Frontal cortex (tissue), 4 donors: ENCODE measurements around the gene MMP25. TPM values are rescaled to one million over a fixed set of nuclear protein-coding genes. Genes with fewer than 3 reads are reported as not detected.
"Not testable (repeated sequence)": the region's sequence is repeated elsewhere in the genome, so short reads cannot be mapped to it uniquely, and the experiment has no call there.

Source experiments
- DNase-seq, 2 donors: peaks; one replicate each; pipeline ENCODE4 v3.0.0; 2012; ENCODE audit warnings: low spot score in 2 of 2
- FAIRE-seq: peaks from 2 replicates; lab custom pipeline; 2012; peaks lifted over from hg19 to GRCh38; lab: Jason Lieb, UNC
- total RNA-seq: library from RNA; depleted of rRNA; stranded (reverse); fragments of >200 nt; gene quantifications from one replicate; pipeline ENCODE4 v1.2.3, GENCODE V29; 2014
- donor health status: control.
- donor health status: control.
- donor health status: control.

Gene MMP25
- total RNA-seq, 1 donor from 2014 or later, result 0.41 TPM

GRCh38 chr16:3065742-3066439 lies 19.5 kb downstream of the MMP25 start:
- no peak for FAIRE-seq
- DNase-seq, result no peak

GRCh38 chr16:3066440-3066748 lies 20.0 kb downstream of the MMP25 start:
- no peak for FAIRE-seq
- DNase-seq, result no peak

GRCh38 chr16:3068487-3068886 lies 22.1 kb downstream of the MMP25 start:
- FAIRE-seq (no peak), DNase-seq (no peak)

DNA sequence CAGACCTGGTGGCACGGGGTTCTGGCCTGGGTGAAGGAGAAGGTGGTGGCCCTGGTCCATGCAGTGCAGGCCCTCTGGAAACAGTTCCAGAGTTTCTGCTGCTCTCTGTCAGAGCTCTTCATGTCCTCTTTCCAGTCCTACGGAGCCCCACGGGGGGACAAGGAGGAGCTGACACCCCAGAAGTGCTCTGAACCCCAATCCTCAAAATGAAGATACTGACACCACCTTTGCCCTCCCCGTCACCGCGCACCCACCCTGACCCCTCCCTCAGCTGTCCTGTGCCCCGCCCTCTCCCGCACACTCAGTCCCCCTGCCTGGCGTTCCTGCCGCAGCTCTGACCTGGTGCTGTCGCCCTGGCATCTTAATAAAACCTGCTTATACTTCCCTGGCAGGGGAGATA lies 22.8 kb downstream of the MMP25 start:
- DNase-seq, FAIRE-seq: not testable (repeated sequence)

DNA sequence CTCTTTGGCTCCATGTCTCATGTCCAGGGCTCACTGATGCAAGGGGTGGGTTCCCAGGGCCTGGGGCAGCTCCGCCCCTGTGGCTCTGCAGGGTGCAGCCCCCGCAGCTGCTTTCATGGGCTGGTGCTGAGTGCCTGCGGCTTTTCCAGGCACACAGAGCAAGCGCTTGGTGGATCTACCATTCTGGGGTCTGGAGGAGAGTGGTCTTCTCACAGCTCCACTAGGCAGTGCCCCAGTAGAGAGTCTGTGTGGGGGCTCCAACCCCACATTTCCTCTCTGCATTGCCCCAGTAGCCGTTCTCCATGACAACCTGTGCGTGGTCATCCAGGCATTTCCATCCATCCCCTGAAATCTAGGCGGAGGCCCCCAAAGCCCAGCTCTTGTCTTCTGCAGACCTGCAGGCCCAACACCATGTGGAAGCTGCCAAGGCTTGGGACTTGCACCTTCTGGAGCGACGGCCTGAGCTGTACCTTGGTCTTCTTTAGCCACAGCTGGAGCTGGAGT lies 24.3 kb downstream of the MMP25 start:
- DNase-seq (no peak), FAIRE-seq (no peak)

- no peak for DNase-seq
- FAIRE-seq, result no peak
Measured at GRCh38 chr16:3071655-3072054, 25.3 kb downstream of the MMP25 start.

GRCh38 chr16:3072148-3072547 lies 25.8 kb downstream of the MMP25 start:
- DNase-seq, FAIRE-seq: not testable (repeated sequence)

DNA sequence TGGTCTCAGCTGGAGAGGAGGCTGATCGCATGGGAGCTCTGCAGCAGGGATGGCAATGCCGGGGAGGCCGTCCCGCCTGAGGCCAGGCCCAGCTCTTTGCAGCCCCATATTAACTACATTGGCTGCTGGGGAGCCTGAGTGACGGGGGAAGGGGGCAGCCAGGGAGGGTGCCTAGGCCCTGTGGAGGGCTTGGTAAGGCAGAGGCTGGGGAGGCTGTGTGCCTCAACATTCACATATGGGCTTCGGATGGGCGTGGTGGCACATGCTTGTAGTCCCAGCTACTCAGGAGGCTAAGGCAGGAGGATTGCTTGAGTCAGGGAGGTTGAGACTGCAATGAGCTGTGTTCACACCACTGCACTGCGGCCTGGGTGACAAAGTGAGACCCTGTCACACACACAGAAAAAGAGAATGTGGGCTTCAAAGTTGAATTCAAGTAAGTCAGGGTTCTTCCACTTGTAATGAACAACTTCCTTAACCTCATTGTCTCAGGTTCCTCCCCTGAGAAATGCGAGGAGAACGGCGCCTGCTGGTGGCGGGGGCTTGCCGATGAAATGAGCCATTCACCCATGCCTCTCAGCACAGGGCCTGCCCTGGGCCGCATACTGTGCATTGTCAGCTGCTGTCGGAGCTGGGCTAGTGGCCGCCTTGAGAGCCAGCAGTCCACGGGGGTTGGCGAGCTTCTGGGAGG lies 26.4 kb downstream of the MMP25 start:
- FAIRE-seq, DNase-seq: not testable (repeated sequence)

DNA sequence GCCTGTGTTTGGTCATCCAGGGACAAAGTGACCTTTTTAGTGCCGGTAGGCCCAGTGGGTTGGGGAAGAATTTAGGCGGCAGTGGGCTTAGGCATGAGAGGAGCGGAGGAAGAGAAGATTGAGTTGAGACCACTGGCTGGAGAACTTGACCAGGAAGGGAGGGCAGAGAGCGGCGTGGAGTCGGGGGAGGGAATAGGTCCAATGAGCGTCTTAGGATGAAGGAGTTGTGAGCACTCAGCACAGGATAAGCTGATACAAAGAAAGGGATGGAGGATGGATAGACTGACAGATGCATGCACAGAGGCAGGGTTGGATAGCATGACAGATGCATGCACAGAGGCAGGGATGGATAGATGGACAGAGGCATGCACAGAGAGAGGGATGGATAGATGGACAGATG lies 27.1 kb downstream of the MMP25 start:
- DNase-seq (no peak), FAIRE-seq (no peak)

GRCh38 chr16:3074860-3075522 lies 28.6 kb downstream of the MMP25 start:
- DNase-seq (no peak), FAIRE-seq (no peak)

GRCh38 chr16:3075523-3075915 lies 29.2 kb downstream of the MMP25 start:
- no peak for DNase-seq
- FAIRE-seq, result no peak

DNA sequence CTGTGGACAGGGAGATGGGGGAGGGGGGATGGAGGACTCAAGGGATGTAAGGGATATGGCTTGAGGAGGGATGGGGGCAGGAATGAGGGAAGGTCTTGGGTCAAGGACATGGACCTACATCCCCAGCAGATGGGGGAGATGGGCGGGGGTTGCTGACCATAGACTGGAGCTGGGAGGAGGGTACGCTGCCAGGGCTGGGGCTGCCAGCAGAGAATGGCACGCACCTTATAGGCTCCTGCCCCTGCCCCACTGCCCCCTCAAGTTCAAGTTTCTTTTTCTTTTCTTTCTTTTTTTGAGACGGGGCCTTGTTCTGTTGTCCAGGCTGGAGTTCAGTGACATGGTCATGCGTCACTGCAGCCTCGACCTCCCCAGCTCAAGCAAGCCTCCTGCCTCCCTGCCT lies 29.6 kb downstream of the MMP25 start:
- FAIRE-seq, DNase-seq: not testable (repeated sequence)

- FAIRE-seq (no peak), DNase-seq (no peak)
Measured at GRCh38 chr16:3076577-3076976, 30.2 kb downstream of the MMP25 start.

GRCh38 chr16:3080024-3080423 lies 33.7 kb downstream of the MMP25 start:
- DNase-seq (no peak), FAIRE-seq (no peak)

DNA sequence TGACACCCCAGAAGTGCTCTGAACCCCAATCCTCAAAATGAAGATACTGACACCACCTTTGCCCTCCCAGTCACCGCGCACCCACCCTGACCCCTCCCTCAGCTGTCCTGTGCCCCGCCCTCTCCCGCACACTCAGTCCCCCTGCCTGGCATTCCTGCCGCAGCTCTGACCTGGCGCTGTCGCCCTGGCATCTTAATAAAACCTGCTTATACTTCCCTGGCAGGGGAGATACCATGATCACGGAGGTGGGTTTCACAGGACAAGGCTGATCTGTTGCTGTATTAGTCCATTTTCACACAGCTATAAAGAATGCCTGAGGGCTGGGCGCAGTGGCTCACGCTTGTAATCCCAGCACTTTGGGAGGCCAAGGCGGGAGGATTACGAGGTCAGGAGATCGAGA lies 35.6 kb downstream of the MMP25 start:
- not testable (repeated sequence) for FAIRE-seq

GRCh38 chr16:3083408-3083807 lies 37.0 kb downstream of the MMP25 start:
- FAIRE-seq, DNase-seq: not testable (repeated sequence)

More for the DNA sequence above, 35.6 kb downstream of the MMP25 start:
- not testable (repeated sequence) for DNase-seq

- no peak for DNase-seq
- no peak for FAIRE-seq
Measured at GRCh38 chr16:3084491-3084890, 38.1 kb downstream of the MMP25 start.

- no peak for FAIRE-seq
- no peak for DNase-seq
Measured at GRCh38 chr16:3084969-3085670, 38.8 kb downstream of the MMP25 start.

GRCh38 chr16:3085868-3086595 lies 39.7 kb downstream of the MMP25 start:
- FAIRE-seq (no peak), DNase-seq (no peak)
